Spleen (tissue), 11 donors: ENCODE data around the gene ALG6. TPM values are rescaled to one million over a fixed set of nuclear protein-coding genes. Genes with fewer than 3 reads are reported as not detected.
"Not testable (repeated sequence)": the region's sequence is repeated elsewhere in the genome, so short reads cannot be mapped to it uniquely, and the experiment has no call there.

Source experiments
- DNase-seq: peaks from one replicate; pipeline ENCODE4 v3.0.0-alpha.2; 2020
- H3K27ac ChIP-seq, 8 donors: fragments of 200-600 bp; sonication (generic) in 7 of 8; 1 replicate in 4 of 8; 2 replicates in 4 of 8; pipeline versions ENCODE4 v1.5.0 to v1.8.0; 2016 to 2021; ENCODE audit warnings: inconsistent platforms in 4 of 8, mild to moderate bottlenecking in 4 of 8, moderate library complexity in 1 of 8
- H3K27me3 ChIP-seq, 7 donors: fragments of 200-600 bp; sonication (generic) in 6 of 7; replicated peaks in 1 of 7; 1 replicate in 4 of 7; 2 replicates in 3 of 7; pipeline versions ENCODE4 v1.5.0 to v1.8.0; 2016 to 2021; ENCODE audit warnings: inconsistent platforms in 3 of 7, mild to moderate bottlenecking in 1 of 7
- H3K36me3 ChIP-seq, 6 donors: fragments of 200-600 bp; sonication (generic) in 5 of 6; 1 replicate in 4 of 6; 2 replicates in 2 of 6; pipeline versions ENCODE4 v1.5.0 to v1.8.0; 2016 to 2021; ENCODE audit warnings: inconsistent platforms in 2 of 6
- H3K4me1 ChIP-seq, 6 donors: fragments of 200-600 bp; sonication (generic) in 5 of 6; 1 replicate in 3 of 6; 2 replicates in 3 of 6; pipeline versions ENCODE4 v1.5.0 to v1.8.0; 2016 to 2021; ENCODE audit warnings: inconsistent platforms in 3 of 6
- H3K4me3 ChIP-seq, 8 donors: fragments of 200-600 bp; sonication (generic) in 7 of 8; 1 replicate in 4 of 8; 2 replicates in 4 of 8; pipeline versions ENCODE4 v1.5.0 to v1.8.0; 2016 to 2021; ENCODE audit warnings: inconsistent platforms in 4 of 8, mild to moderate bottlenecking in 4 of 8, moderate library complexity in 2 of 8
- H3K9me3 ChIP-seq, 8 donors: fragments of 200-600 bp; sonication (generic) in 7 of 8; 1 replicate in 4 of 8; 2 replicates in 4 of 8; pipeline versions ENCODE4 v1.5.0 to v1.8.0; 2016 to 2021; ENCODE audit warnings: inconsistent platforms in 4 of 8
- POLR2A ChIP-seq, 3 donors: fragments of 450-650 bp; IDR thresholded peaks; one replicate each; pipeline ENCODE4 v1.5.1; 2017; ENCODE audit warnings: antibody characterized with exemption in 3 of 3, mild to moderate bottlenecking in 1 of 3
- POLR2AphosphoS5 ChIP-seq, 3 donors: sonication (generic); formaldehyde crosslinking; IDR thresholded peaks; one replicate each; pipeline ENCODE4 v1.5.1; 2017; ENCODE audit warnings: antibody characterized with exemption in 3 of 3
- WGBS, 5 donors: extraction: QIAGEN DNeasy Blood & Tissue Kit in 3 of 5; methylation state at CpG; one replicate each; pipeline versions ENCODE4 v1.1.5 to v1.1.7; 2013 to 2018; 5-methylcytosine and 5-hydroxymethylcytosine counted together
- intact Hi-C: fragments of 100-400 bp; cut with DNase I; formaldehyde crosslinking; loops from one replicate; pipeline ENCODE4 v1.15.0; 2023; ENCODE audit warnings: low total_unique reads
- polyA plus RNA-seq, 3 donors: library from polyadenylated mRNA; stranded (reverse); fragments of 200-250 nt; gene quantifications; one replicate each; pipeline ENCODE4 v1.2.1, GENCODE V29; 2013
- total RNA-seq, 7 donors: library from RNA; depleted of rRNA in 3 of 7; stranded (reverse); fragments of >200 nt in 3 of 7; fragmentation: NEBNext Ultra II Directional in 4 of 7; extraction: Animal tissue kit (Norgen Biotek cat#: 25700) in 4 of 7; gene quantifications; one replicate each; pipeline versions ENCODE4 v1.1.0 to v1.2.1, GENCODE V29; 2016 to 2021
- TF ChIP-seq, protein P1 (sequence below), 11 experiments: fragments of 200-600 bp in 7 of 11; fragments of 450-650 bp in 4 of 11; sonication (generic) in 4 of 11; IDR thresholded peaks in 8 of 11; conservative IDR thresholded peaks in 3 of 11; 1 replicate in 7 of 11; 2 replicates in 4 of 11; pipeline versions ENCODE4 v1.4.0 to v1.8.0; 2016 to 2021; ENCODE audit warnings: antibody characterized with exemption in 11 of 11, inconsistent platforms in 4 of 11, mild to moderate bottlenecking in 1 of 11
- donor health status: healthy with polysubstance abuse.
- donor health status: DM: no; HTN: no; CAD: no; lungs with moderate emphysema.
- donor health status: DM: no; HTN: no; CAD: no.
- donor health status: Bipolar disorder and iron deficiency.
- donor health status: healthy.
- donor health status: DM: no; HTN: no; CAD: no.
- donor health status: DM: yes; HTN: yes; CAD: no.

ALG6 gene
- total and polyA plus RNA-seq, 10 donors = 14.5 to 29.4 (median 18.4) TPM

- H3K27me3 ChIP-seq = peaks cover 0 to 59% (median 7%) of the 10 kb centered on the region in 7 donors
- intact Hi-C loops = no loop called here
- no peaks in the 10 kb centered on the region for H3K36me3 ChIP-seq
- no peaks in the 10 kb centered on the region for H3K9me3 ChIP-seq
- TF ChIP-seq POLR2A (IDR thresholded peaks at IDR 0.05) (no peak), POLR2AphosphoS5 (IDR thresholded peaks at IDR 0.05) (no peak)
- TF ChIP-seq, protein P1, sequence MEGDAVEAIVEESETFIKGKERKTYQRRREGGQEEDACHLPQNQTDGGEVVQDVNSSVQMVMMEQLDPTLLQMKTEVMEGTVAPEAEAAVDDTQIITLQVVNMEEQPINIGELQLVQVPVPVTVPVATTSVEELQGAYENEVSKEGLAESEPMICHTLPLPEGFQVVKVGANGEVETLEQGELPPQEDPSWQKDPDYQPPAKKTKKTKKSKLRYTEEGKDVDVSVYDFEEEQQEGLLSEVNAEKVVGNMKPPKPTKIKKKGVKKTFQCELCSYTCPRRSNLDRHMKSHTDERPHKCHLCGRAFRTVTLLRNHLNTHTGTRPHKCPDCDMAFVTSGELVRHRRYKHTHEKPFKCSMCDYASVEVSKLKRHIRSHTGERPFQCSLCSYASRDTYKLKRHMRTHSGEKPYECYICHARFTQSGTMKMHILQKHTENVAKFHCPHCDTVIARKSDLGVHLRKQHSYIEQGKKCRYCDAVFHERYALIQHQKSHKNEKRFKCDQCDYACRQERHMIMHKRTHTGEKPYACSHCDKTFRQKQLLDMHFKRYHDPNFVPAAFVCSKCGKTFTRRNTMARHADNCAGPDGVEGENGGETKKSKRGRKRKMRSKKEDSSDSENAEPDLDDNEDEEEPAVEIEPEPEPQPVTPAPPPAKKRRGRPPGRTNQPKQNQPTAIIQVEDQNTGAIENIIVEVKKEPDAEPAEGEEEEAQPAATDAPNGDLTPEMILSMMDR (IDR thresholded peaks at IDR 0.05 in 8 of 11, conservative IDR thresholded peaks at IDR 0.05 in 3 of 11) = no peak
- H3K4me3 ChIP-seq = no peak overlapping the region
- H3K27ac ChIP-seq = no peak overlapping the region
- no peaks in the 10 kb centered on the region for H3K4me1 ChIP-seq
- 92 to 95% (median 94%) methylated on average over 5 of the region's 5 CpGs for WGBS, 5 donors
- DNase-seq = no peak
Observed at GRCh38 chr1:63350320-63350719, 17.1 kb upstream of the ALG6 start.

DNA sequence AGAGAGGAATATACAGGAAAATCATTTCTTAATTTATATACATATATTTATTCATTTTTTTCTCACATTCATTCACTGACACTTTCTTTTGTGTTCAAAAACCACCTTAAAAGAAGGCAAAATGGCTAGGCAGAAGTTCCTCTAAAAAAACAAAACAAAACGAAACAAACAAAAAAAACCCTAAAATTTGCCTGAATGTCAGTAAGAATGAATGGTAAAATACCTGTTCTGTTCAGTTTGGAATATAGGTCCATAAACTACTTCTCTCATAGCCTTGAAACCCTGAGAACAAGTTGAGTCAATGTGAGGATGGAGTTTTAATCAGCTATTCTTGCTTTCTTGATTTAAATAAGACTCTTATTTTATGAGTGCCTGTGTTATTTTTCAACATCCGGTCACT, 14.7 kb upstream of the ALG6 start:
- 50 to 89% (median 76%) methylated on average over 2 of the region's 2 CpGs for WGBS, 5 donors
- intact Hi-C loops = no loop called here
- Histone ChIP-seq H3K36me3 (no peaks in the 10 kb centered on the region), H3K4me3 (no peak overlapping the region), H3K9me3 (no peaks in the 10 kb centered on the region), H3K27ac (no peak overlapping the region), H3K4me1 (no peaks in the 10 kb centered on the region), H3K27me3 (peaks cover 0 to 47% (median 7%) of the 10 kb centered on the region in 7 donors)
- no peak for DNase-seq
- TF ChIP-seq POLR2AphosphoS5 (IDR thresholded peaks at IDR 0.05) (no peak), POLR2A (IDR thresholded peaks at IDR 0.05) (no peak)
- TF ChIP-seq, protein P1 (IDR thresholded peaks at IDR 0.05 in 8 of 11, conservative IDR thresholded peaks at IDR 0.05 in 3 of 11) = no peak

GRCh38 chr1:63356234-63356633, 11.2 kb upstream of the ALG6 start:
- H3K36me3 ChIP-seq, H3K9me3 ChIP-seq, DNase-seq, H3K4me1 ChIP-seq, H3K27ac ChIP-seq, intact Hi-C loops, H3K4me3 ChIP-seq: not testable (repeated sequence)
- peaks cover 0 to 37% (median 7%) of the 10 kb centered on the region in 7 donors for H3K27me3 ChIP-seq
- WGBS, 5 donors = 54 to 71% (median 67%) methylated on average over 2 of the region's 2 CpGs

- Histone ChIP-seq H3K27ac (no peak overlapping the region), H3K9me3 (no peaks in the 10 kb centered on the region), H3K4me3 (no peak overlapping the region), H3K27me3 (peaks cover 0 to 8% (median 0%) of the 10 kb centered on the region in 7 donors), H3K4me1 (no peaks in the 10 kb centered on the region), H3K36me3 (no peaks in the 10 kb centered on the region)
- TF ChIP-seq, protein P1 (IDR thresholded peaks at IDR 0.05 in 8 of 11, conservative IDR thresholded peaks at IDR 0.05 in 3 of 11) = no peak
- TF ChIP-seq POLR2A (IDR thresholded peaks at IDR 0.05) = no peak
- no peak for TF ChIP-seq POLR2AphosphoS5 (IDR thresholded peaks at IDR 0.05)
- intact Hi-C loops = no loop called here
- WGBS, 5 donors = 81 to 87% (median 85%) methylated on average over 5 of the region's 5 CpGs
- no peak for DNase-seq
Observed at GRCh38 chr1:63359561-63359960, 7.9 kb upstream of the ALG6 start.

- TF ChIP-seq POLR2A (IDR thresholded peaks at IDR 0.05) (no peak), POLR2AphosphoS5 (IDR thresholded peaks at IDR 0.05) (no peak)
- TF ChIP-seq, protein P1 (IDR thresholded peaks at IDR 0.05 in 8 of 11, conservative IDR thresholded peaks at IDR 0.05 in 3 of 11) = no peak
- 83 to 91% (median 86%) methylated on average over 1 of the region's 1 CpG for WGBS, 5 donors
- intact Hi-C loops = no loop called here
- Histone ChIP-seq H3K9me3 (no peaks in the 10 kb centered on the region), H3K27ac (no peak overlapping the region), H3K4me1 (peaks cover 0 to 7% (median 5%) of the 10 kb centered on the region in 6 donors), H3K36me3 (no peaks in the 10 kb centered on the region), H3K4me3 (no peak overlapping the region), H3K27me3 (no peaks in the 10 kb centered on the region)
- no peak for DNase-seq
Observed at GRCh38 chr1:63362073-63362472, 5.4 kb upstream of the ALG6 start.
